ENCODE measurements around the gene CD33. TPM values are rescaled to one million over a fixed set of nuclear protein-coding genes. Genes with fewer than 3 reads are reported as not detected.

The CD33 gene
- total RNA-seq, 1 experiment from 2014 or later = 2.2 TPM

DNA sequence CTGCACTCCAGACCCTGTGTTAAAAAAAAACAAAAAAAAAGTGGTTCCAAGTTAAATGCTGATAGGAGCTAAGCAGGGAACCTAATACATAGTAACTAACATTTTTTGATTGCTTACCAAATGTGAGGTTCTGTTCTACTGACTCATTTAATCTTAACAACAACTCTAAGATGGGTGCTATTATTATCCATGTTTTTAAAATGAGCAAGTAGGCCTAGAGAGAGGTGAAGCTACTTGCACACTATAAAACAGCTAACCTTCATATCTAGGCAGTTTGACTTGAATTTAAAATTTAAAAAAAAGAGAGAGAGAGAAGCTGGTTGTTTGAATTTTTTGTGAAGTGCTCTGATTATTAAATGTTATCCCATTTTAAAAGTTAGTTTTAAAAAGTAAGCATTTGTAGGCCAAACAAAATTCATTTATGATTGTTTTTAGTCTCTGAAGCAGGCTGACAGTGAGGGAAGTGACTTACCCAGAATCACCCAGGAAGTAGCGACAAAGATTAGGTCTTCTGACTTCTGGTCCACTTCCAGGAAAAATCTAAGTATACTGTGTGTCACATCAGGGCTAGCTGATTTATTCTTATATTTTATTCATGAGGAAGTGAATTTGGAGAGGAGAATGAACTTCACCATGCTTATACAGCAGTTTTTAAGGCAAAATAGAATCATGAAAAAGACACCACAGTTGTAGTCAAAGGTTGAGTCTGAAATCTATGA, 28.4 kb downstream of the CD33 start:
- intact Hi-C loops (cut with micrococcal nuclease) = no loop called here
- Histone ChIP-seq H3K9ac (ENCODE audit: low read length) (no peak overlapping the region), H3K4me3 (ENCODE audit: low read length) (no peak overlapping the region), H3K4me1 (ENCODE audit: insufficient read depth, low read length) (no peaks in the 10 kb centered on the region), H3K79me2 (ENCODE audit: low read length) (no peaks in the 10 kb centered on the region), H3K27ac (ENCODE audit: low read length) (no peak overlapping the region), H3K27me3 (ENCODE audit: low read length) (peaks cover 54% of the 10 kb centered on the region), H2AFZ (ENCODE audit: low read length) (no peak overlapping the region), H3K9me2 (replicated peaks; ENCODE audit: low read length) (no peaks in the 10 kb centered on the region), H3K4me2 (ENCODE audit: low read length) (no peak overlapping the region), H3K36me3 (ENCODE audit: low read depth, low read length) (no peaks in the 10 kb centered on the region), H4K20me1 (ENCODE audit: low read length) (no peaks in the 10 kb centered on the region), H3K9me3 (ENCODE audit: low read length) (no peaks in the 10 kb centered on the region), H3F3A (ENCODE audit: low read length, unreplicated experiment) (no peaks in the 10 kb centered on the region)
- ATAC-seq (no peak), DNase-seq (no peak)
- POLR2A ChIA-PET (ENCODE audit: unreplicated experiment) = no interaction called here
- BruUV-seq (replicated peaks) = no TSS peak
- TF ChIP-seq EZH2 (IDR thresholded peaks at IDR 0.05; ENCODE audit: low read length, unreplicated experiment) = no peak
- TF ChIP-seq, protein P1, sequence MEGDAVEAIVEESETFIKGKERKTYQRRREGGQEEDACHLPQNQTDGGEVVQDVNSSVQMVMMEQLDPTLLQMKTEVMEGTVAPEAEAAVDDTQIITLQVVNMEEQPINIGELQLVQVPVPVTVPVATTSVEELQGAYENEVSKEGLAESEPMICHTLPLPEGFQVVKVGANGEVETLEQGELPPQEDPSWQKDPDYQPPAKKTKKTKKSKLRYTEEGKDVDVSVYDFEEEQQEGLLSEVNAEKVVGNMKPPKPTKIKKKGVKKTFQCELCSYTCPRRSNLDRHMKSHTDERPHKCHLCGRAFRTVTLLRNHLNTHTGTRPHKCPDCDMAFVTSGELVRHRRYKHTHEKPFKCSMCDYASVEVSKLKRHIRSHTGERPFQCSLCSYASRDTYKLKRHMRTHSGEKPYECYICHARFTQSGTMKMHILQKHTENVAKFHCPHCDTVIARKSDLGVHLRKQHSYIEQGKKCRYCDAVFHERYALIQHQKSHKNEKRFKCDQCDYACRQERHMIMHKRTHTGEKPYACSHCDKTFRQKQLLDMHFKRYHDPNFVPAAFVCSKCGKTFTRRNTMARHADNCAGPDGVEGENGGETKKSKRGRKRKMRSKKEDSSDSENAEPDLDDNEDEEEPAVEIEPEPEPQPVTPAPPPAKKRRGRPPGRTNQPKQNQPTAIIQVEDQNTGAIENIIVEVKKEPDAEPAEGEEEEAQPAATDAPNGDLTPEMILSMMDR (conservative IDR thresholded peaks at IDR 0.05; ENCODE audit: low read depth, low read length) = no peak
- TF ChIP-seq EZH2phosphoT487 (IDR thresholded peaks at IDR 0.05; ENCODE audit: borderline replicate concordance, low read length) = no peak
- CTCF ChIA-PET = no interaction called here

DNA sequence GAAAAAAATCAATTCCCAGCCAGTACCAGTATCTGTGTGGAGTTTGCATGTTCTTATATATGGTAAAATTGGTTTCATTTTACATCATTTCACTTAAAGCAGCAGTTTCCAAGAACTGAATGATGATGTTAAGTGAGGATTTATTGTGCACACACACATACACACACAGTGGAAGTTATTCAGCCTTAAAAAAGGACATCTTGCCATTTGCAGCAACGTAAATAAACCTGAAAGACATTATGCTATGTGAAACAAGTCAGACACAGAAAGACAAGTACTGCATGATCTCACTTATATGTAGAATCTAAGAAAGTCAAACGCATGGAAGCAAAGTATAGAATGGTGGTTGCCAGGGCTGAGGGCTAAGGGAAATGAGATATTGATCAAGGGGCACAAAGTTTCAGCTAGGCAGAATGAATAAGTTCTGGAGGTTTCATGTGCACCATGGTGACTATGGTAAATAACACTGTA, 31.3 kb downstream of the CD33 start:
- Histone ChIP-seq H3K4me2 (ENCODE audit: low read length) (no peak overlapping the region), H3K9me2 (replicated peaks; ENCODE audit: low read length) (no peaks in the 10 kb centered on the region), H3F3A (ENCODE audit: low read length, unreplicated experiment) (no peaks in the 10 kb centered on the region), H3K9ac (ENCODE audit: low read length) (no peak overlapping the region), H3K27ac (ENCODE audit: low read length) (no peak overlapping the region), H4K20me1 (ENCODE audit: low read length) (no peaks in the 10 kb centered on the region), H3K27me3 (ENCODE audit: low read length) (peaks cover 71% of the 10 kb centered on the region), H3K36me3 (ENCODE audit: low read depth, low read length) (no peaks in the 10 kb centered on the region), H3K9me3 (ENCODE audit: low read length) (no peaks in the 10 kb centered on the region), H3K4me1 (ENCODE audit: insufficient read depth, low read length) (no peaks in the 10 kb centered on the region), H2AFZ (ENCODE audit: low read length) (no peak overlapping the region), H3K79me2 (ENCODE audit: low read length) (no peaks in the 10 kb centered on the region), H3K4me3 (ENCODE audit: low read length) (no peak overlapping the region)
- TF ChIP-seq EZH2phosphoT487 (IDR thresholded peaks at IDR 0.05; ENCODE audit: borderline replicate concordance, low read length) (no peak), EZH2 (IDR thresholded peaks at IDR 0.05; ENCODE audit: low read length, unreplicated experiment) (no peak)
- TF ChIP-seq, protein P1 (conservative IDR thresholded peaks at IDR 0.05; ENCODE audit: low read depth, low read length) = no peak
- POLR2A ChIA-PET (ENCODE audit: unreplicated experiment) = no interaction called here
- BruUV-seq (replicated peaks) = no TSS peak
- no peak for ATAC-seq
- intact Hi-C loops (cut with micrococcal nuclease) = no loop called here
- CTCF ChIA-PET = no interaction called here
- no peak for DNase-seq

DNA sequence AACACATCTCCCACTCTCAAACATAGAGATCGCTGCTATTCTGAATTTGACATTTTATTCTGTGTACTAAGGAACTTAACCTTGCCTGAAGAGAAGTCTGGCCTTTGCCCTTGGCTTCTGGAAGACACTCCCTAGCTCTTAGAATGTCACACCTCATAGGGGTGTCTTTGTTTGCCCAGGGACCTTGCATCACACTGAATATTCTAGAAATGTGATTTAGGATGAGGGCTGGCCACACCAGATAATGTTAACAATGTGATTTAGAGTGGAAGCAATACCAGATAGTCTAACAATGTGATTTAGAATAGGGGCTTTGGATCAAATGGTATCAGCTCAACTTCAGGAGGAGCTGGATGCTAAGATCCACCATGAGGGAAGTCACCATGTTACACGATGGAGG, 32.6 kb downstream of the CD33 start:
- Histone ChIP-seq H3K4me3 (ENCODE audit: low read length) (no peak overlapping the region), H4K20me1 (ENCODE audit: low read length) (no peaks in the 10 kb centered on the region), H3K9me3 (ENCODE audit: low read length) (no peaks in the 10 kb centered on the region), H3F3A (ENCODE audit: low read length, unreplicated experiment) (no peaks in the 10 kb centered on the region), H2AFZ (ENCODE audit: low read length) (no peak overlapping the region), H3K4me1 (ENCODE audit: insufficient read depth, low read length) (no peaks in the 10 kb centered on the region), H3K36me3 (ENCODE audit: low read depth, low read length) (no peaks in the 10 kb centered on the region), H3K79me2 (ENCODE audit: low read length) (no peaks in the 10 kb centered on the region), H3K9me2 (replicated peaks; ENCODE audit: low read length) (no peaks in the 10 kb centered on the region), H3K9ac (ENCODE audit: low read length) (no peak overlapping the region), H3K27ac (ENCODE audit: low read length) (no peak overlapping the region), H3K27me3 (ENCODE audit: low read length) (peaks cover 73% of the 10 kb centered on the region), H3K4me2 (ENCODE audit: low read length) (no peak overlapping the region)
- DNase-seq = no peak
- intact Hi-C loops (cut with micrococcal nuclease) = no loop called here
- no TSS peak for BruUV-seq (replicated peaks)
- ChIA-PET CTCF (no interaction called here), POLR2A (ENCODE audit: unreplicated experiment) (no interaction called here)
- no peak for TF ChIP-seq EZH2phosphoT487 (IDR thresholded peaks at IDR 0.05; ENCODE audit: borderline replicate concordance, low read length)
- TF ChIP-seq EZH2 (IDR thresholded peaks at IDR 0.05; ENCODE audit: low read length, unreplicated experiment) = no peak
- TF ChIP-seq, protein P1 (conservative IDR thresholded peaks at IDR 0.05; ENCODE audit: low read depth, low read length) = no peak
- no peak for ATAC-seq

All from PC-3 (cell line).